C4-2B (cell line): Measurements from ENCODE around the gene ZSCAN31.

Experiments
- CTCF ChIP-seq: fragments of 450-650 bp; conservative IDR thresholded peaks from 2 replicates; pipeline ENCODE4 v1.5.1; 2017; ENCODE audit warnings: mild to moderate bottlenecking
- ZFX ChIP-seq: fragments of 450-650 bp; IDR thresholded peaks from 2 replicates; pipeline ENCODE4 v1.6.1; 2017

- TF ChIP-seq CTCF (no peak), ZFX (no peak)
Observed at GRCh38 chr6:28356666-28357020, 20.7 kb upstream of the ZSCAN31 start.
